ENCODE data around the gene APOL5. TPM values are rescaled to one million over a fixed set of nuclear protein-coding genes. Genes with fewer than 3 reads are reported as not detected.
"Not testable (repeated sequence)": the region's sequence is repeated elsewhere in the genome, so short reads cannot be mapped to it uniquely, and the experiment has no call there.

APOL5 gene
- polyA plus RNA-seq, 3 donors from 2014 or later: not detected

DNA sequence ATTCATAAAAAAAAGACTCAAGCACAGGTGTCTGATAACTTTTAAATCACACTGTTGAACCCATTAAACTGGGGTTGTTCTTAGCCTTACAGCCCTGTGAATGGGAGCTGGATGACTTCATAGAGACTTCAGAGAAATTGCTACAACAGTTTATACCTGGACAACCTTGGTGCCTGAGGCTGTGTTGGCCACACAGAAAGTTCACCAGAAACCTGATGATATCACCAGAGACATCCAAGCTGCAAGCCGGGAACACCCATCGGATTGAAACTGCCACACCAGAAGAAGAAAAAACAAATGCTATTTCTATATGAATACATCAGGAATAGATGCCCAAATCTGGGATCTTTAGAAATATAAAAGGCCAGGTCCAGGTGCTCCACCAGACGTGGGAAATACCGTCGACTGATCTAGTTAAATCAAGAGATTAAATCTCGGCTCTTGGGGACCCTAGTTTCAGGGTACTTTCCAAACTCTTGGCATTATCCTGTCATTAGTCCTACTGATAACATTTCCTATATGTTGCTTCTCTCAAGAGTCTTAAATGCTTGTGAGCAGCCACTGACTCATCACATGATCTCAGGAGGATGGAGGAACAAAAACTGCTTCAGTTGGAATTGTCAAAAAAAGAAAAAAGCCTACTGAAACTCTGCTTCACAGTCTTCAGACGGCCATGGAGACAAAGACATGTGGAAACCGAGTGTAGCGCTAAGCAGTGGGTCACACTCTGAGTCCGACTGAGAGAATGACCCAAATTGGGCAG is 28.6 kb upstream of the APOL5 start:
- H3K4me1 Mint-ChIP-seq: no peaks in the 10 kb centered on the region
- H3K27ac Mint-ChIP-seq: no peak overlapping the region
- H3K36me3 Mint-ChIP-seq: peaks cover 0 to 3% (median 0%) of the 10 kb centered on the region in 3 donors

DNA sequence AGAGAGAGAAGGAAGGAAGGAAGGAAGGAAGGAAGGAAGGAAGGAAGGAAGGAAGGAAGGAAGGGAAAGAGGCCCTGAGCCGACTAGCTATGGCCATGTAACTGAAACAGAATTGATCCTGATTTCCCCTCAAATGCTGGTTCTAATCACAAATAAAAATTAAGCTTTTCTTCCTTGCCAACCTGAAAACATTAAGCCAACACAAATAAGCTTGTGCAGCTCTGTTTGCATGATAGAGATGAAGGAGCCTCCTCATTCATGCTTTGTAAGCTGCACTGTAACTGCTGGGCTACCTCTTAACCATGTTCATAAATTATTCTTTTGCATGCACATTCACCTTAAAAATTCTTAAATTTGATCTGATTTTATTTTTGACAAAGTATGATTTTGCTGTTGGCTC is 27.7 kb upstream of the APOL5 start:
- Mint-ChIP-seq H3K36me3 (peaks cover 0 to 3% (median 0%) of the 10 kb centered on the region in 3 donors), H3K4me3 (no peak overlapping the region), H3K9me3 (peaks cover 0 to 2% (median 0%) of the 10 kb centered on the region in 6 donors), H3K27me3 (ENCODE audit: low read depth in 3 of 3) (peaks cover 0 to 2% (median 0%) of the 10 kb centered on the region in 3 donors), H3K27ac (no peak overlapping the region), H3K4me1 (no peaks in the 10 kb centered on the region)
- DNase-seq: no peak

More for the DNA sequence above, 28.6 kb upstream of the APOL5 start:
- peaks cover 0 to 2% (median 0%) of the 10 kb centered on the region in 6 donors for H3K9me3 Mint-ChIP-seq
- H3K27me3 Mint-ChIP-seq (ENCODE audit: low read depth in 3 of 3): peaks cover 0 to 2% (median 0%) of the 10 kb centered on the region in 3 donors
- no peak for DNase-seq
- no peak overlapping the region for H3K4me3 Mint-ChIP-seq

DNA sequence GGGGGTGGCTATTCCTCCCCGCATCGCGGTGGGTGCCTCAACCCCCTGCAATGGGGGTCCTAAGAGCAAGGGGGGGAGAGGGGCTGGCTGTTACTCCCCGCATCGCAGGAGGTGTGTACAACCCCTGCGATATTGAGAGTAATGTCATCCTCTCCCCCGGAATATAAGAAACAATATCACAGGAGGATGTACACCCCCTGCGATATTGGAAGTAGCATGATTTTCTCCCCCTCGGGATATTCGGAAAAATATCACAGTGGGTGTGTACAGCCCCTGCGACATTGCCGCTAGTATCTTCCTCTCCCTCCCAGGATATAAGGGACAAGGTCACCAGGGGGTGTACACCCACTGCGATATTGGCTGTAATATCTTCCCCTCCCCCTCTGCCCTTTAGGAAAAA is 22.5 kb upstream of the APOL5 start:
- H3K27ac Mint-ChIP-seq: no peak overlapping the region
- peaks cover 1 to 6% (median 2%) of the 10 kb centered on the region in 3 donors for H3K27me3 Mint-ChIP-seq (ENCODE audit: low read depth in 3 of 3)
- H3K4me3 Mint-ChIP-seq: no peak overlapping the region
- peaks cover 0 to 2% (median 0%) of the 10 kb centered on the region in 6 donors for H3K9me3 Mint-ChIP-seq
- no peak for DNase-seq
- no peaks in the 10 kb centered on the region for H3K4me1 Mint-ChIP-seq
- no peaks in the 10 kb centered on the region for H3K36me3 Mint-ChIP-seq

DNA sequence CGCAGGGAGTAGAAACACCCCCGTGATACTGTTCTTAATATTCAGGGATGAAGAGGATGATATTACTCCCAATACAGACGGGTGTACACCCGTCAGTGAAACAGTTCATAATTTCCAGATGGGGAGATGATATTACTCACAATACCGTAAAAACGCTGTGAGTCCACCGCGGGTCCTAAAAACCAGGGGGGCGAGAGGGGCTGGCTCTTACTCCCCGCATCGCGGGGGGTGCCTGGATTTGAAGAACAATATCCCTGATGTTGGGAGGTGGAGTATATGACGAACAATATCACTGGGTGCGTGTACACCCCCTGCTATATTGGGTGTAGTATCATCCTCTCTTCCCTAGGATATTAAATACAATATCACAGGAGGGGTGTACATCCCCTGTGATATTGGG is 20.5 kb upstream of the APOL5 start:
- H3K27ac Mint-ChIP-seq: no peak overlapping the region
- H3K36me3 Mint-ChIP-seq: no peaks in the 10 kb centered on the region
- H3K4me3 Mint-ChIP-seq: no peak overlapping the region
- H3K9me3 Mint-ChIP-seq: no peaks in the 10 kb centered on the region
- peak in 2 of 3 donors; percentile 0 to 10 for DNase-seq
- peaks cover 1 to 6% (median 2%) of the 10 kb centered on the region in 3 donors for H3K27me3 Mint-ChIP-seq (ENCODE audit: low read depth in 3 of 3)
- H3K4me1 Mint-ChIP-seq: no peaks in the 10 kb centered on the region

DNA sequence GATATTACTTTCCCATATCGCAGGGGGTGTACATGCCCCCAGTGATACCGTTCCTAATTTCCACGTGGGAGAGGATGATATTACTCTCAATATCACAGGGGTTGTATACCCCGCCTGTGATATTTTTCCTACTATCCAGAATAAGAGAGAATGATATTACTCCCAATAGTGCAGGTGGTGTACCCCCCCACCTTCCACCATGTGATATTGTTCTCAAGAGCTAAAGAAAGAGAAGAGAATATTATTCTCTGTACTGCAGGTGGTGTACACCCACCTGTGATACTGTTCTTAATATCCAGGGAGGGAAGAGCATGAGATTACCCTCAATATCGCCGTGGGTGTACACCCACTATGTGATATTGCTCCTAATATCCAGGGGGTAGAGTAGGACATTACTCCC is 17.8 kb upstream of the APOL5 start:
- not testable (repeated sequence) for H3K27ac Mint-ChIP-seq, H3K36me3 Mint-ChIP-seq

DNA sequence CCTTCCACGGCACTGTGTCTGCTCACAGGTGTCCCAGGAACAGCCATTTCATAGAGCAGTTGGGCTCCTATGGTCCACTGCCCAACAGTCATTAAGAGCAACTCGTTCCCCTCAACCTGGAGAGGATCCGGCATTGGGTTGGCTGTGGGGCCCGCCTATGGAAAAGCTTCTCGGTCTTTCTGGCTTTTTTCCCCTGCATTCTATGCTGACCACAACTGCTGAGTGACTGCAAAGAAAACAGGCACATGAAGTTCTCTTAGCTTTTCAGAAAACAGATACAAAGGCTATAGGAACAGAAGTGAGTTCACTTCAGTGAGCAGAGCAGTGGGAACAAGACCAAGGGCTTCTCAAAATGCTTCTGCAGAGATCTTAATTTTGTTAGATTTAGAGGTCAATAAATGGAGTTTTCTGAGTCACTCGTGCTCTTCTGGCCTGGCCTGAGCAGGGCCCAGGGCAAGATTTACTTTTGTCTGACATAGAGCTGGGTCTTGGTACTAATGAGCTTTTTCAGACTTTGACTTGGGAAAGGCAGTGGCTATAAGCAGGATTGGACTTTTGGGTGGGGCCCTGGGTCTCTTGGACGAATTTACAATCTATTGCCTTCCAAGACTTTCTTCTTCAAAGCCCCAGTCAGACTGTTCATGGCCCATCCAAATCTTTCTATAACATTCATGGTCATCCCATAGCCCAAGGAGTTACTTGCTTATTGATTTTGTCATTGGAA is 13.6 kb upstream of the APOL5 start:
- peaks cover 0 to 2% (median 0%) of the 10 kb centered on the region in 6 donors for H3K9me3 Mint-ChIP-seq
- H3K27ac Mint-ChIP-seq: peak overlapping the region in 2 of 6 donors; percentile 29 to 34
- H3K4me1 Mint-ChIP-seq: no peaks in the 10 kb centered on the region
- H3K27me3 Mint-ChIP-seq (ENCODE audit: low read depth in 3 of 3): no peaks in the 10 kb centered on the region
- no peak for DNase-seq
- H3K36me3 Mint-ChIP-seq: no peaks in the 10 kb centered on the region
- H3K4me3 Mint-ChIP-seq: no peak overlapping the region

More for the DNA sequence above, 17.8 kb upstream of the APOL5 start:
- H3K4me1 Mint-ChIP-seq; H3K9me3 Mint-ChIP-seq; H3K27me3 Mint-ChIP-seq (ENCODE audit: low read depth in 3 of 3); DNase-seq; H3K4me3 Mint-ChIP-seq: not testable (repeated sequence)

DNA sequence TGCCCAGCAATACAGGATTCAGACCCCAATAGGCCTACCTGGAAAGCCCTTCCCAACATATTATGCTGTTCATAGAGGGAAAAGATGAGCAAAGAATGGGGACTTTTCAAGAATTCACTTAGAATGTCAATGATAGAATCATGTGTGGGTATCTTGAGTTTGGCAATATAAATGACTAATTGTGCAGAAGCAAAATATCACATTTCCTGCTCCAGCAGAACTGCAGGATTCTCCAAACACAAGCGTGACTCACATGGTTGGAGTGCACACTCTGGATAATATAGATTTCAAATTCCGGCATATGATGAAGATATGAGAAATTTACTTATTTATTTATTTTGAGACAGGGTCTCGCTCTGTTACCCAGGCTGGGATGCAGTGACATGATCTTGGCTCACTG is 12.5 kb upstream of the APOL5 start:
- H3K27ac Mint-ChIP-seq: no peak overlapping the region
- DNase-seq: no peak
- no peak overlapping the region for H3K4me3 Mint-ChIP-seq
- H3K4me1 Mint-ChIP-seq: no peaks in the 10 kb centered on the region
- H3K36me3 Mint-ChIP-seq: no peaks in the 10 kb centered on the region
- H3K27me3 Mint-ChIP-seq (ENCODE audit: low read depth in 3 of 3): peaks cover 0 to 2% (median 0%) of the 10 kb centered on the region in 3 donors
- peaks cover 0 to 2% (median 0%) of the 10 kb centered on the region in 6 donors for H3K9me3 Mint-ChIP-seq

DNA sequence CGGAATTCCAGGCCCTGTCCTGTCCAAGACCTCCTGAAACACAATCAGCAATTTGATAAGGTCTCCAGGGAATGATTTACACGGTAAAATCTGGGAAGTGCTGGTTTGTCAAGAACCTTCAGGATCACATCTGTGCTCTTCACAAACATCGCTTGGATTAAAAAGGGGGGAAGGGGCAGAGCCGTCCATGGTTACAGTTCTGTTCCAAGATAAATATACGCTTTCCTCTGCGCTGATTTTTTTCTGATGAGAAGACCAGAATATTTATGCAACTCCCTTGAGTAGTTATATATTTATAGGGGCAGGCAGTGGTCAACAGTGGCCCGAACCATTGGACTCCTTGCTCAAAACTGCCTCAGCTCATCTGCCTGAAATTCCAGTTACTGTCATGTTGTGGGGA is 9.2 kb upstream of the APOL5 start:
- Mint-ChIP-seq H3K27me3 (ENCODE audit: low read depth in 3 of 3) (peaks cover 0 to 6% (median 2%) of the 10 kb centered on the region in 3 donors), H3K36me3 (peaks cover 4 to 8% (median 7%) of the 10 kb centered on the region in 3 donors), H3K4me1 (no peaks in the 10 kb centered on the region), H3K9me3 (peaks cover 0 to 10% (median 1%) of the 10 kb centered on the region in 6 donors), H3K4me3 (no peak overlapping the region), H3K27ac (no peak overlapping the region)
- no peak for DNase-seq

DNA sequence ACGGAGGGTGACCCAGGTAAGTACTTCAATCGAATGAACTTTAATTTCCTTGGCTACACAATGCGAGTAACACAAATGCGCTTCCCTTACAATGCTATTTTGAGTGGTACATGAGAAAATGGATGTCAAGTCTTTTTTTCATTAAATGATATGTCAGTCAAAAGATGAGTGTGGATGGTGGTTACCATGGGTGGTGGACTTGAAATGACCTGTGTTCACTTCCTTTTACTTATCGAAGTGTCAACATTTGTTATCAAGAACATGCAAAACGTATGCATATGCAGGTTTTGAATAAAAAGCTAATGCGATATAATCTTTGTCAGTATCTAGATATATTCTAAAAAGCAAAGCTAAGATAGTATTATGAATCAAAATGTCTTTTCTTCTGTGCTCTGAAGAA is 8.8 kb upstream of the APOL5 start:
- Mint-ChIP-seq H3K4me1 (no peaks in the 10 kb centered on the region), H3K27me3 (ENCODE audit: low read depth in 3 of 3) (peaks cover 0 to 7% (median 2%) of the 10 kb centered on the region in 3 donors), H3K4me3 (no peak overlapping the region), H3K9me3 (peaks cover 0 to 11% (median 1%) of the 10 kb centered on the region in 6 donors), H3K36me3 (peaks cover 4 to 8% (median 7%) of the 10 kb centered on the region in 3 donors), H3K27ac (no peak overlapping the region)
- no peak for DNase-seq

DNA sequence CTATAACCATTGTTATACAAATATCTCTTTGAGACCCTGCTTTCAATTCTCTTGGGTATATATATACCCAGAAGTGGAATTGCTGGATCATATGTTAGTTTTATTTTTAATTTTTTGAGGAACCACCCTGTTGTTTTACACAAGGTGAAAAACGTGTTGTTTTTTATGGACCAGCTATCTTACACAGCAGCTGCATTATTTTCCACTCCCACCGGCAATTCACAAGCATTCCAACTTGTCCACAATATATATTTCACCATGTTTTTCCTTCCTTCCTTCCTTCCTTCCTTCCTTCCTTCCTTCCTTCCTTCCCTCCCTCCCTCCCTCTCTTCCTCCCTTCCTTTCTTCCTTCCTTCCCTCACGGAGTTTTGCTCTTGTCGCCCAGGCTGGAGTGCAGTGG is 6.3 kb upstream of the APOL5 start:
- Mint-ChIP-seq H3K9me3 (peaks cover 0 to 11% (median under 1%) of the 10 kb centered on the region in 6 donors), H3K27me3 (ENCODE audit: low read depth in 3 of 3) (peaks cover 2 to 9% (median 5%) of the 10 kb centered on the region in 3 donors), H3K36me3 (peaks cover 4 to 8% (median 7%) of the 10 kb centered on the region in 3 donors), H3K27ac (no peak overlapping the region), H3K4me3 (no peak overlapping the region), H3K4me1 (no peaks in the 10 kb centered on the region)
- no peak for DNase-seq

DNA sequence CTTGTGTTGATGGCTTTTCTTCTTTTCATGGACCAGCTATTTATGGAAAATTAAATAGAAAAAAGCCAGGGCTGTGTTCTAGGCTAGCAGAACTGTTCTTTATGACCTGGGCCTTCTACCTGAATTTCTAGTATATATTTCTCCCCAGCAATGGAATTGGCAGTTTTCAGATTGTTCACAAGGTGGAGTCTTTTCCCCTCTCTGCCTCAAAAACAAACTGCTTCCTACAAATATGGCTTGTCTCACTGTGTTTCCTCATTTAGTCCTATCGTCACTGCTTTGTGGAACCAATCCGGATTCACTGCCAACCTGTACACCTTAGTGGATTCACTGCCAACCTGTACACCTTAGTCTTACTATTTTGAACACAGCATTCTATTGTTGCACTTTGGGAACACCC is 5.0 kb upstream of the APOL5 start:
- H3K36me3 Mint-ChIP-seq: peaks cover 4 to 8% (median 7%) of the 10 kb centered on the region in 3 donors
- H3K9me3 Mint-ChIP-seq: peaks cover 0 to 11% (median 0%) of the 10 kb centered on the region in 6 donors
- no peak overlapping the region for H3K4me3 Mint-ChIP-seq
- no peaks in the 10 kb centered on the region for H3K4me1 Mint-ChIP-seq
- no peak overlapping the region for H3K27ac Mint-ChIP-seq
- DNase-seq: no peak
- H3K27me3 Mint-ChIP-seq (ENCODE audit: low read depth in 3 of 3): peaks cover 4 to 10% (median 9%) of the 10 kb centered on the region in 3 donors

DNA sequence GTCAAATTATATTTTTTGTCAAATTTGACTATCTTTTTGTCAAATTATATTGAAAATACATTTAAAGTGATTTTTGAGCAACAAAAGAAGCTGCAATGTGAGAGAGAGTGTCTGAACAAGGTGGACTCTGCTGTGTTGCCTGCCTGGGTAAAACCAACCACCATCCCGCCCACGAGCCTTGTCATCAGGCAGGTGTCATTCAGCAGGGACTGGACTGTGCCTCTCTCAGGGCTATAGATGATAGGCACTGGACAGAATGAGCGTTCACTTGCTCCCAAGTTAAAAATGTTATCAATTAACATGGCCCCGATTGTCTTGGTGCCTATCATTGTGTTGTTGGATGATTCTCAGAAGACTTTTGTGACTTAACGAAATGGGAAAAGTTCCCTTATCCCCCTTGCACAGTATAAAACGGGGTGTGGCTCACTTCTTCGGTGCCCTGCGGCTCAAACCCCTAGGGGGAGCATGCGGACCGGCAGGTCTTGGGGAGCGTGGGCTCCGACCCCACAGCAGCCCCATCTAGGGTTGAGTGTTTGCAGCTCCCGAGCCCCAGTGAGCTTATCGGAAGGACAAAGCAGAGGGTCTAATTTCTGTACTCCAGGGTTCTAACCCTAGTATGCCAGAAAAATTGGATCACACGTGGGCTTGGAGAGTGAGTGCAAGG is 1.7 kb downstream of the APOL5 start:
- no peak for DNase-seq
- Mint-ChIP-seq H3K27ac (no peak overlapping the region), H3K4me3 (no peak overlapping the region), H3K27me3 (ENCODE audit: low read depth in 3 of 3) (peaks cover 4 to 7% (median 5%) of the 10 kb centered on the region in 3 donors), H3K4me1 (no peaks in the 10 kb centered on the region), H3K9me3 (no peaks in the 10 kb centered on the region), H3K36me3 (no peaks in the 10 kb centered on the region)

DNA sequence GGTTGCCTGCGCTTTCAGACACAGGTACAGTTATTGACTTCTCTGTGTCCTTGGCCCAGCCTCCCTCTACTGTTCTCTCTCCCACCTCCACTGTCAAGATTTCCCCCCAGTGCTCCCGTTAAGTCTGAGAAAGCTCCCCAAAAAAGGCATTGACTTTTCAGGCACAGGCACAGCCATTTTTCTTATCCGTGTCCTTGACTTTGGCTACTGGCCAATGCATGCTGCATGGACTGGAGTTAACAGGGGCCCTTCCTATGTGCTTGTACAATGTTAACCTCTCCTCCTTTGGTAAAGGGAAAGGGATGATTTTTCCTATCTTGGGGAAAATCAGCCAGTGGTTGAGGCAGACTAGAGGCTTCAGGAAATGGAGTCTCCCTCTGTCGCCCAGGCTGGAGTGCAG is 4.3 kb downstream of the APOL5 start:
- Mint-ChIP-seq H3K9me3 (no peaks in the 10 kb centered on the region), H3K27ac (no peak overlapping the region), H3K4me3 (no peak overlapping the region), H3K27me3 (ENCODE audit: low read depth in 3 of 3) (peaks cover 0 to 3% (median 2%) of the 10 kb centered on the region in 3 donors), H3K36me3 (no peaks in the 10 kb centered on the region), H3K4me1 (peaks cover 0 to 3% of the 10 kb centered on the region in 2 donors)
- DNase-seq: no peak

DNA sequence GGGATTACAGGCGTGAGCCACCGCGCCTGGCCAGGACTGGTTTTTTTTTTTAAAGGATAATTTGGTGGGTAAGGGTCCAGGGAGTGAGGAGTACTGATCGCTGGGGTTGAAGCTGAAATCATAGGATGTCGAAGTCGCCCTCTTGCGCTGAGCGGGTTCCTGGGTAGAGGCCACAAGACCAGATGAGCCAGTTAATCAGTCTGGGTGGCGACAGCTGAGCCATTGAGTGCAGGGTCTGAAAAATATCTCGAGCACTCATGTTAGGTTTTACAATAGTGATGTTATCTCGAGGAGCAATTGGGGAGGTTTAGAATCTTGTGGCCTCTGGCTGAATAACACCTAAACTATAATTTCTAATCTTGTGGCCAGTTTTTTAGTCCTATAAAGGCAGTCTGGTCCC is 7.8 kb downstream of the APOL5 start:
- no peak overlapping the region for H3K27ac Mint-ChIP-seq

More for the DNA sequence above, 7.8 kb downstream of the APOL5 start:
- Mint-ChIP-seq H3K36me3 (no peaks in the 10 kb centered on the region), H3K27me3 (ENCODE audit: low read depth in 3 of 3) (peaks cover 0 to 2% (median 0%) of the 10 kb centered on the region in 3 donors), H3K9me3 (no peaks in the 10 kb centered on the region), H3K4me1 (peaks cover 0 to 3% of the 10 kb centered on the region in 2 donors), H3K4me3 (no peak overlapping the region)
- DNase-seq: no peak

Data from immature natural killer cell (primary cell).